Sigmoid colon (tissue), 3 donors: Measurements from ENCODE around the gene GRB14.

Experiments used
- POLR2A ChIP-seq, 2 donors: fragments of 450-650 bp; IDR thresholded peaks; one replicate each; pipeline ENCODE4 v1.6.1; 2016; ENCODE audit warnings: antibody characterized with exemption in 2 of 2, mild to moderate bottlenecking in 2 of 2, moderate library complexity in 2 of 2
- TF ChIP-seq, protein P1 (sequence below), 4 experiments: fragments of 450-650 bp in 3 of 4; fragments of 200-600 bp in 1 of 4; IDR thresholded peaks; one replicate each; pipeline ENCODE4 v1.5.1; 2016 to 2019; ENCODE audit warnings: antibody characterized with exemption in 4 of 4, mild to moderate bottlenecking in 3 of 4, moderate library complexity in 2 of 4

- TF ChIP-seq, protein P1, sequence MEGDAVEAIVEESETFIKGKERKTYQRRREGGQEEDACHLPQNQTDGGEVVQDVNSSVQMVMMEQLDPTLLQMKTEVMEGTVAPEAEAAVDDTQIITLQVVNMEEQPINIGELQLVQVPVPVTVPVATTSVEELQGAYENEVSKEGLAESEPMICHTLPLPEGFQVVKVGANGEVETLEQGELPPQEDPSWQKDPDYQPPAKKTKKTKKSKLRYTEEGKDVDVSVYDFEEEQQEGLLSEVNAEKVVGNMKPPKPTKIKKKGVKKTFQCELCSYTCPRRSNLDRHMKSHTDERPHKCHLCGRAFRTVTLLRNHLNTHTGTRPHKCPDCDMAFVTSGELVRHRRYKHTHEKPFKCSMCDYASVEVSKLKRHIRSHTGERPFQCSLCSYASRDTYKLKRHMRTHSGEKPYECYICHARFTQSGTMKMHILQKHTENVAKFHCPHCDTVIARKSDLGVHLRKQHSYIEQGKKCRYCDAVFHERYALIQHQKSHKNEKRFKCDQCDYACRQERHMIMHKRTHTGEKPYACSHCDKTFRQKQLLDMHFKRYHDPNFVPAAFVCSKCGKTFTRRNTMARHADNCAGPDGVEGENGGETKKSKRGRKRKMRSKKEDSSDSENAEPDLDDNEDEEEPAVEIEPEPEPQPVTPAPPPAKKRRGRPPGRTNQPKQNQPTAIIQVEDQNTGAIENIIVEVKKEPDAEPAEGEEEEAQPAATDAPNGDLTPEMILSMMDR (IDR thresholded peaks at IDR 0.05): no peak
- TF ChIP-seq POLR2A (IDR thresholded peaks at IDR 0.05): no peak
Measured at GRCh38 chr2:164651361-164651760, 30.1 kb upstream of the GRB14 start.
